Prostate gland (tissue), 2 donors: ENCODE measurements around the gene TRIM10.

Experiments used
- POLR2A ChIP-seq: fragments of 450-650 bp; IDR thresholded peaks from one replicate; pipeline ENCODE4 v1.6.1; 2016; ENCODE audit warnings: antibody characterized with exemption, mild to moderate bottlenecking
- POLR2AphosphoS5 ChIP-seq: sonication (generic); formaldehyde crosslinking; IDR thresholded peaks from one replicate; pipeline ENCODE4 v1.6.1; 2017; ENCODE audit warnings: antibody characterized with exemption
- TF ChIP-seq, protein P1 (sequence below), 4 experiments: fragments of 200-600 bp in 2 of 4; fragments of 450-650 bp in 2 of 4; sonication (generic) in 2 of 4; IDR thresholded peaks; 1 replicate in 3 of 4; 2 replicates in 1 of 4; pipeline ENCODE4 v1.5.1; 2016 to 2019; ENCODE audit warnings: antibody characterized with exemption in 4 of 4, mild to moderate bottlenecking in 2 of 4, moderate library complexity in 2 of 4

DNA sequence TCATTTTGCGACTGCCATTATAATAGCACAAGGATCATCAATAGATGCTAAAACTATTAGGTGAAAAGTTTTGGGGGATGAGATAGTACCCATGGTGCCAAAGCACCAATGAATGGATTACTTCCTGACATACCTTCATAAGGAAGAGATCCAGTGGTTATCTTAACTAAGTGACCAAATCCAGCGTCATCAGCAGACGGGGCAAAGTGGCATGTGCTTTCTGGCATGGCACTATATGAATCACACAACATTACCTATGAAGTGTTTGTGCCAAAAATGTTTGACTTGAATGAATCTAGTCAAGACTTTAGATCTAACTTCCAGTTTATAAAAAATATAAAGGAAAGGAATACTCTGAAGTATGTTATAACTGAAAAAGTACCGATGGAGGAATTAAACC is 41.4 kb upstream of the TRIM10 start:
- TF ChIP-seq POLR2AphosphoS5 (no peak), POLR2A (no peak)
- TF ChIP-seq, protein P1, sequence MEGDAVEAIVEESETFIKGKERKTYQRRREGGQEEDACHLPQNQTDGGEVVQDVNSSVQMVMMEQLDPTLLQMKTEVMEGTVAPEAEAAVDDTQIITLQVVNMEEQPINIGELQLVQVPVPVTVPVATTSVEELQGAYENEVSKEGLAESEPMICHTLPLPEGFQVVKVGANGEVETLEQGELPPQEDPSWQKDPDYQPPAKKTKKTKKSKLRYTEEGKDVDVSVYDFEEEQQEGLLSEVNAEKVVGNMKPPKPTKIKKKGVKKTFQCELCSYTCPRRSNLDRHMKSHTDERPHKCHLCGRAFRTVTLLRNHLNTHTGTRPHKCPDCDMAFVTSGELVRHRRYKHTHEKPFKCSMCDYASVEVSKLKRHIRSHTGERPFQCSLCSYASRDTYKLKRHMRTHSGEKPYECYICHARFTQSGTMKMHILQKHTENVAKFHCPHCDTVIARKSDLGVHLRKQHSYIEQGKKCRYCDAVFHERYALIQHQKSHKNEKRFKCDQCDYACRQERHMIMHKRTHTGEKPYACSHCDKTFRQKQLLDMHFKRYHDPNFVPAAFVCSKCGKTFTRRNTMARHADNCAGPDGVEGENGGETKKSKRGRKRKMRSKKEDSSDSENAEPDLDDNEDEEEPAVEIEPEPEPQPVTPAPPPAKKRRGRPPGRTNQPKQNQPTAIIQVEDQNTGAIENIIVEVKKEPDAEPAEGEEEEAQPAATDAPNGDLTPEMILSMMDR (IDR thresholded peaks at IDR 0.05): no peak
